ENCODE data around the gene ANKS4B. TPM values are rescaled to one million over a fixed set of nuclear protein-coding genes. Genes with fewer than 3 reads are reported as not detected.

Gene ANKS4B
- total RNA-seq, 1 donor from 2014 or later: 5.2 TPM

- no peak for TF ChIP-seq CTCF (conservative IDR thresholded peaks at IDR 0.05)
- H3K36me3 Mint-ChIP-seq: no peaks in the 10 kb centered on the region
Observed at GRCh38 chr16:21206550-21206949, 26.9 kb upstream of the ANKS4B start.

GRCh38 chr16:21208446-21209230, 24.9 kb upstream of the ANKS4B start:
- Mint-ChIP-seq H3K9me3 (no peaks in the 10 kb centered on the region), H3K27ac (no peak overlapping the region), H3K27me3 (peaks cover 4% of the 10 kb centered on the region), H3K36me3 (no peaks in the 10 kb centered on the region), H3K4me1 (ENCODE audit: unreplicated experiment) (no peaks in the 10 kb centered on the region), H3K4me3 (no peak overlapping the region)
- no peak for TF ChIP-seq CTCF (conservative IDR thresholded peaks at IDR 0.05)
- no peak for DNase-seq (ENCODE audit: extremely low spot score, unreplicated experiment)

More at GRCh38 chr16:21206550-21206949, 26.9 kb upstream of the ANKS4B start:
- H3K27ac Mint-ChIP-seq: no peak overlapping the region
- DNase-seq (ENCODE audit: extremely low spot score, unreplicated experiment): no peak
- H3K4me1 Mint-ChIP-seq (ENCODE audit: unreplicated experiment): peaks cover 8% of the 10 kb centered on the region
- H3K4me3 Mint-ChIP-seq: no peak overlapping the region
- H3K27me3 Mint-ChIP-seq: peaks cover 4% of the 10 kb centered on the region
- H3K9me3 Mint-ChIP-seq: no peaks in the 10 kb centered on the region

- Mint-ChIP-seq H3K9me3 (peaks cover 4% of the 10 kb centered on the region), H3K27ac (no peak within 1 kb of the TSS), H3K27me3 (peaks cover 3% of the 10 kb centered on the region), H3K4me1 (ENCODE audit: unreplicated experiment) (no peaks in the 10 kb centered on the region), H3K36me3 (no peaks in the 10 kb centered on the region), H3K4me3 (no peak within 1 kb of the TSS)
- TF ChIP-seq CTCF (conservative IDR thresholded peaks at IDR 0.05): no peak
- DNase-seq (ENCODE audit: extremely low spot score, unreplicated experiment): no peak
Observed at GRCh38 chr16:21211486-21211885, 22.0 kb upstream of the ANKS4B start, which contains the start of gene ZP2. ZP2 (minus strand) TSS chr16:21211574; CDS start chr16:21211547, 27 bp downstream.

- H3K4me1 Mint-ChIP-seq (ENCODE audit: unreplicated experiment): no peaks in the 10 kb centered on the region
- no peaks in the 10 kb centered on the region for H3K36me3 Mint-ChIP-seq
- H3K27ac Mint-ChIP-seq: no peak overlapping the region
- H3K4me3 Mint-ChIP-seq: no peak overlapping the region
- peaks cover 4% of the 10 kb centered on the region for H3K9me3 Mint-ChIP-seq
- no peak for TF ChIP-seq CTCF (conservative IDR thresholded peaks at IDR 0.05)
- DNase-seq (ENCODE audit: extremely low spot score, unreplicated experiment): no peak
- H3K27me3 Mint-ChIP-seq: no peaks in the 10 kb centered on the region
Observed at GRCh38 chr16:21214086-21214485, 19.4 kb upstream of the ANKS4B start.

GRCh38 chr16:21217121-21217520, 16.4 kb upstream of the ANKS4B start:
- Mint-ChIP-seq H3K27me3 (peaks cover 12% of the 10 kb centered on the region), H3K4me3 (no peak overlapping the region), H3K9me3 (peaks cover 4% of the 10 kb centered on the region), H3K27ac (no peak overlapping the region), H3K4me1 (ENCODE audit: unreplicated experiment) (peaks cover 7% of the 10 kb centered on the region), H3K36me3 (no peaks in the 10 kb centered on the region)
- no peak for DNase-seq (ENCODE audit: extremely low spot score, unreplicated experiment)
- TF ChIP-seq CTCF (conservative IDR thresholded peaks at IDR 0.05): no peak
